Retinal pigment epithelial cell (primary cell): Measurements from ENCODE around the gene SPTBN5.

ENCODE experiments used
- DNase-seq: peaks from one replicate; pipeline ENCODE4 v3.0.0-alpha.2; 2010; ENCODE audit warnings: low read depth
- H3K4me3 ChIP-seq: 2 replicates; pipeline ENCODE4 v1.5.1; 2011; ENCODE audit warnings: mild to moderate bottlenecking, low read length, control low read depth, moderate library complexity
- CTCF ChIP-seq: conservative IDR thresholded peaks from 2 replicates; pipeline ENCODE4 v1.5.1; 2011; ENCODE audit warnings: low read depth, low read length, control low read depth, inconsistent platforms

SPTBN5 gene

GRCh38 chr15:41891946-41892345 is 1.9 kb downstream of the SPTBN5 start:
- no peak for DNase-seq
- no peak for TF ChIP-seq CTCF
- no peak overlapping the region for H3K4me3 ChIP-seq

GRCh38 chr15:41891226-41891625 is 2.6 kb downstream of the SPTBN5 start:
- no peak overlapping the region for H3K4me3 ChIP-seq
- DNase-seq = no peak
- no peak for TF ChIP-seq CTCF

- no peak for TF ChIP-seq CTCF
- DNase-seq = no peak
- H3K4me3 ChIP-seq = no peak overlapping the region
Observed at GRCh38 chr15:41890050-41890690, 3.7 kb downstream of the SPTBN5 start.

GRCh38 chr15:41888662-41889253 is 5.1 kb downstream of the SPTBN5 start:
- TF ChIP-seq CTCF = no peak
- no peak for DNase-seq

GRCh38 chr15:41887893-41888292 is 6.0 kb downstream of the SPTBN5 start:
- TF ChIP-seq CTCF = no peak
- no peak overlapping the region for H3K4me3 ChIP-seq
- no peak for DNase-seq

More at GRCh38 chr15:41888662-41889253, 5.1 kb downstream of the SPTBN5 start:
- no peak overlapping the region for H3K4me3 ChIP-seq

GRCh38 chr15:41887161-41887560 is 6.7 kb downstream of the SPTBN5 start:
- TF ChIP-seq CTCF = no peak
- H3K4me3 ChIP-seq = no peak overlapping the region
- no peak for DNase-seq

GRCh38 chr15:41886741-41887140 is 7.1 kb downstream of the SPTBN5 start:
- DNase-seq = peak; percentile 5
- no peak for TF ChIP-seq CTCF
- no peak overlapping the region for H3K4me3 ChIP-seq
